Measurements from ENCODE around the gene ETFRF1.

GRCh38 chr12:25213338-25213737 lies 18.3 kb downstream of the ETFRF1 start:
- TF ChIP-seq EZH2 (IDR thresholded peaks at IDR 0.05; ENCODE audit: borderline replicate concordance, low read length), result no peak
- no peak for TF ChIP-seq CTCF (IDR thresholded peaks at IDR 0.05; ENCODE audit: low read length)
